BJ (cell line): ENCODE data around the gene TBX6. TPM values are rescaled to one million over a fixed set of nuclear protein-coding genes. Genes with fewer than 3 reads are reported as not detected.
A peak's percentile ranks its signal among the peaks of the same experiment; 100 is the strongest.

Source experiments
- CTCF ChIA-PET: fragments of 350-600 bp; formaldehyde crosslinking; extraction: SDS; loops from one replicate; lab custom pipeline; 2021; ENCODE audit warnings: antibody characterized with exemption, inconsistent platforms; lab: Yijun Ruan, JAX
- POLR2A ChIA-PET: fragments of 300-600 bp; sonication (Branson Sonifier 250); formaldehyde crosslinking; extraction: SDS; loops from one replicate; lab custom pipeline; 2021; ENCODE audit warnings: antibody characterized with exemption; lab: Charles Lee
- DNase-seq: peaks from one replicate; pipeline ENCODE4 v3.0.0-alpha.2; 2011; ENCODE audit warnings: low read depth
- H3K27me3 ChIP-seq: 2 replicates; pipeline ENCODE4 v1.6.0; 2011; ENCODE audit warnings: low read length; ENCODE audit not compliant: control insufficient read depth, insufficient read depth
- H3K36me3 ChIP-seq: 2 replicates; pipeline ENCODE4 v1.5.1; 2011; ENCODE audit warnings: low read length; ENCODE audit not compliant: control insufficient read depth, insufficient read depth
- H3K4me3 ChIP-seq: 2 replicates; pipeline ENCODE4 v1.5.1; 2011; ENCODE audit warnings: low read depth, mild to moderate bottlenecking, control low read depth, low read length
- CTCF ChIP-seq: IDR thresholded peaks from 2 replicates; pipeline ENCODE4 v1.5.1; 2011; ENCODE audit warnings: low read depth, mild to moderate bottlenecking, control low read depth, inconsistent platforms, low read length, moderate library complexity; ENCODE audit not compliant: insufficient read depth
- polyA plus RNA-seq: library from polyadenylated mRNA; depleted of rRNA; stranded (reverse); fragments of >200 nt; gene quantifications from 2 replicates; pipeline ENCODE4 v1.2.3, GENCODE V29; 2011

Gene TBX6
- polyA plus RNA-seq, 1 experiment: 0.04 TPM

DNA sequence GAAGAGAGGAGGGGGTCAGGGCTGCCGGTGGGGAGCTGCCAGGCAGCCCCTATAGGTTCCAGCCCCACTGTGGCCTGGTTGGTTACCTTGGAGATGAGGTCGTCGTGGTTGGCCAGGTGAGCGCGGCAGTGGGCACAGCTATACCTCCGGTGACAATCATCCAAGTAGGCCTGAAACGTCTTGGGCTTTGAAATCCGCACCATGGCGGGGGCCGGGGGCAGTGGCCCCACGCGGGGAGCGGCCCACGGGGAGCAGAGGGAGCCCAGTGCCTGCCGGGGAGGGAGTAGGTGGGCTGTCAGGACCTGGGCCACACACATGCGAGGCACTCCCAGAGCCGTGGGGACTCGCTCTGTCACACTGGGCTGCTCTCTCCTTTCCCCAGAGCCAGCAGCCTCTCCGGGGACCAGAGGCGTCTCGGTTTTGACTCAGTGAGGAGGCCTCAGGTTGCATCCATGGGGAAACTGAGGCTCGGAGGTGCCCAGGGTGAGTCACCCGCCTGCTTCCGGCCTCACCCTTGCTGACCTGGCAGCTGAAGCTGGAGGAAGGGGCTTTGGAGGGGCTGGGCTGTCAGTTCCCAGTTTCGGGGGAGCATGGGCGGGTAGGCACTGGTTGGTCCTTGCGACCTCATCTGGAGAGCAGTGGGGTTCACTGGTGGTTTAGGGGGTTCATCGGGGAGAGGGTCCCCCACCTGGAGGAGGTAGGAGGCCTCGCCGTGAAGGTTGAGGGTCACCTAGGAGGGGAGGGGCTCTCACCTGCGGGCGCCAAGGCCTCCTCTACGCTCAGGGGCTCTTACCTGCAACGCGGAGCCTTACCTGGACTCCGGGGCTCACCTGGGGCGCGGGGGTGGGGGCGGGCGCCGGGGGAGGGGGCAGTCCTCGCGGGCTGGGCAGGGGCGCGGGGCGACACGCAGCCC is 3.7 kb upstream of the TBX6 start:
- POLR2A ChIA-PET: no interaction called here
- H3K27me3 ChIP-seq: no peaks in the 10 kb centered on the region
- CTCF ChIA-PET: interaction anchor here (0.8 to 1.1 kb wide), 3 partner anchors 16 to 314 kb away, joined by 3 read pairs; no protein-coding TSS in a partner anchor
- H3K4me3 ChIP-seq: peak overlapping the region; percentile 88
- TF ChIP-seq CTCF: no peak
- no peak for DNase-seq
- H3K36me3 ChIP-seq: peaks cover 15% of the 10 kb centered on the region

GRCh38 chr16:30094541-30095165 is 2.9 kb upstream of the TBX6 start:
- DNase-seq: no peak
- peak overlapping the region; percentile 88 for H3K4me3 ChIP-seq
- POLR2A ChIA-PET: no interaction called here
- CTCF ChIA-PET: no interaction called here
- peaks cover 15% of the 10 kb centered on the region for H3K36me3 ChIP-seq
- no peaks in the 10 kb centered on the region for H3K27me3 ChIP-seq
- TF ChIP-seq CTCF: no peak

DNA sequence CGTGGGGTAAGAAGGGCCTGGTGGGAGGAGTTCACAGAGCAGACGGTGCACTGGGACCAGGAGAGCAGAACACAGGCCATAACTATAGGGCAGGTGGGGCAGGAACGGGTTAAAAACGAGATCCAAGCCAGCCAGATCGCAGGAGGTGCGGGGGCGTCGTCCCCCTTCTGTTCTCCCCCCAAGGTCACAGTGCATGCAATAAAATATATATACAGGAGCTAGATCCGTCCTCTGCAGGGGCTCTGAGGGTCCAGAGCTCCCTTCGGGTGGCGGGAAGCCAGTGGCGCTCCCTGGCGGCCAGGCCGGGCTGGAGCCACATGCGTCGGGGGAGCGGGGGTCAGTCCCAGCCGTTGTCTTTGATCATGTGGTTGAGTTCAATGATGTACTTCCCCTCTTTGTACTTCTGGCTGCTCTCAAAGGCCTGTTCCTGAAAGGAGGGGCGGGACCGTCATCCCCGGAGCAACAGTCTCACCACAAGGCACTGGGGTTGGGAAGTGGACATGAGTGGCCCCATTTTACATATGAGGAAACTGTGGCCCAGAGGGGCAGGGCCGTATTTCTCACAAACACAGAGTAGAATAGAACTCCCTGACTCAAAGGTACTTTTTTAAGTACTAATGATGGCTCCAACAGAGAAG is 768 bp upstream of the TBX6 start:
- CTCF ChIA-PET: interaction anchor here (0.7 to 3.1 kb wide), 20 partner anchors 10 to 505 kb away, joined by 3 to 28 read pairs (median 4); partner anchors contain the start of genes ALDOA, DCTPP1, GDPD3 and PPP4C
- no peak for DNase-seq

DNA sequence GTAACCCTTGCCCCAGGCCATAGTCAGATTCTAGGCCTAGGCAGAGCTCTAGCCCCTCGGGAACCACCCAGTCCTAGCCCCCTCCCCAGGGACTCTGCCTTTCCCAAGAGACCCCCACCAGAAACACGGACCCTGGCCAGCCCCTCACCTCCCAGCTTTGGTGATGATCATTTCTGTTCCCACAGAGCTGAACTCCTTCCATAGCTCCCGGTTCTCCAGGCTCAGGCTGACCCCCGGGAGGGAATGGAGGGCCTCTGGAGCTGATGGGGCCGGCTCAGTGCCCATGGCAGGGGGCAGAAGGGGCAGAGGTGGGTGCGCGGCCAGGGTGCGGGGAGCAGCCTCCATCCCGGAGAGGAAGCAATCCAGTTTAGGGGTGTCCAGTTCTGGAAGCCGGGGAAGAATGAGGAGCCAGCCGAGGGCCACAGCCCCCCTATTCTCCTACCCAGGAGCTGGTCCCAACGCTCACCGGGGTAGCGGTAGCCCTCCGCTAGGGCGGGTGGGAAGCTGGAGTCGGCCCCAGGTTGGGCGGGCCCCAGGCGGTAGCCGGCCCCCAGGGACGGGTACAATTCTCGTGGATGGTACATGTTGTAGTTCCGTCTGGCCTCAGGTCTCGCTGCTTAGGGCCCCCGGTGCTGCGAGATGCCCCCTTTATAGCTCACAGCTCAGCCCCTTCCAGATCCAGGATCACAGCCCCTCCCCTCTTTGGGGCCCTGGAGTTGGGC is 953 bp downstream of the TBX6 start:
- POLR2A ChIA-PET: interaction anchor here (0.6 kb wide), 1 partner anchor 126 kb away, joined by 3 read pairs; no protein-coding TSS in a partner anchor
- CTCF ChIA-PET: interaction anchor here (0.9 to 3.1 kb wide), 15 partner anchors 10 to 603 kb away, joined by 3 to 28 read pairs (median 4); partner anchors contain the start of genes GDPD3 and PPP4C

More for the DNA sequence above, 768 bp upstream of the TBX6 start:
- POLR2A ChIA-PET: interaction anchor here (0.6 kb wide), 1 partner anchor 8 kb away, joined by 3 read pairs; no protein-coding TSS in a partner anchor
- peak overlapping the region; percentile 22 for H3K4me3 ChIP-seq
- peak; percentile 76 for TF ChIP-seq CTCF
- H3K36me3 ChIP-seq: peaks cover 15% of the 10 kb centered on the region
- no peaks in the 10 kb centered on the region for H3K27me3 ChIP-seq

More for the DNA sequence above, 953 bp downstream of the TBX6 start:
- Histone ChIP-seq H3K27me3 (no peaks in the 10 kb centered on the region), H3K4me3 (no peak overlapping the region), H3K36me3 (peaks cover 16% of the 10 kb centered on the region)
- TF ChIP-seq CTCF: no peak
- DNase-seq: no peak
